GM21528 (cell line): ENCODE results near the gene ADAMTS6.

Experiments
- ATAC-seq: cut with Tn5 transposase; IDR thresholded peaks from one replicate; pipeline ENCODE4 v1.9.1; 2021; ENCODE audit warnings: mild to moderate bottlenecking, moderate library complexity; ENCODE audit not compliant: unreplicated experiment, low FRiP score

Gene ADAMTS6

GRCh38 chr5:65120371-65120967 lies 361.3 kb downstream of the ADAMTS6 start:
- no peak for ATAC-seq

- no peak for ATAC-seq
Measured at GRCh38 chr5:65117525-65117924, 364.2 kb downstream of the ADAMTS6 start.

GRCh38 chr5:65113771-65114170 lies 367.9 kb downstream of the ADAMTS6 start:
- no peak for ATAC-seq

GRCh38 chr5:65111961-65112658 lies 369.6 kb downstream of the ADAMTS6 start:
- ATAC-seq = no peak

GRCh38 chr5:65108786-65109743 lies 372.7 kb downstream of the ADAMTS6 start:
- no peak for ATAC-seq

GRCh38 chr5:65105301-65105700 lies 376.4 kb downstream of the ADAMTS6 start:
- ATAC-seq = peak; percentile 42

GRCh38 chr5:65104831-65105230 lies 376.9 kb downstream of the ADAMTS6 start:
- ATAC-seq = no peak

- no peak for ATAC-seq
Measured at GRCh38 chr5:65103756-65104440, 377.8 kb downstream of the ADAMTS6 start.

GRCh38 chr5:65102976-65103711 lies 378.6 kb downstream of the ADAMTS6 start:
- ATAC-seq = peak; percentile 73

- peak; percentile 25 for ATAC-seq
Measured at GRCh38 chr5:65102371-65102975, 379.2 kb downstream of the ADAMTS6 start.

- no peak for ATAC-seq
Measured at GRCh38 chr5:65101632-65102100, 380.1 kb downstream of the ADAMTS6 start.

- no peak for ATAC-seq
Measured at GRCh38 chr5:65100911-65101631, 380.6 kb downstream of the ADAMTS6 start.
